ENCODE measurements around the gene KRTAP4-12.
A peak's percentile ranks its signal among the peaks of the same experiment; 100 is the strongest.
"Not testable (repeated sequence)": the region's sequence is repeated elsewhere in the genome, so short reads cannot be mapped to it uniquely, and the experiment has no call there.

KRTAP4-12 gene

DNA sequence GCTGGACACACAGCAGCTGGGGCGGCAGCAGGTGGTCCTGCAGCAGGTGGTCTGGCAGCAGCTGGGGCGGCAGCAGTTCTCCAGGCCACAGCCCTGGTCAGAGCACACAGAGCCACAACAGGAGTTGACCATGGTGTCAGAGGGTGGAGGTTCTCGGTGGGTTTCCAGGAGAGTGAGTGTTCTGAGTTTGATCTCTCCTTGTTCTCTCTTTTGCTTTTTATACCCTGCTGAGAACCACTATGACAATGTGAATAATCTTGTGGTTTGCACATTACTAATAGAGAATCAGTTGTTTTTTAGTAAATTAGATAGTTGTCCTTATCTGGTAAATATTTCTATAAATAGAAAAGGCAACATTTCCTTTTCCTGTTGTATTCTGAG lies at the start of gene KRTAP4-12:
KRTAP4-12 (minus strand) TSS at position 192 of the 381 bp plus-strand sequence; CDS start at position 132, 60 bp downstream.
- DNase-seq = not testable (repeated sequence)

- DNase-seq = no peak
These were observed 47.9 kb upstream of the KRTAP4-12 start for GRCh38 chr17:41171886-41172285.

DNA sequence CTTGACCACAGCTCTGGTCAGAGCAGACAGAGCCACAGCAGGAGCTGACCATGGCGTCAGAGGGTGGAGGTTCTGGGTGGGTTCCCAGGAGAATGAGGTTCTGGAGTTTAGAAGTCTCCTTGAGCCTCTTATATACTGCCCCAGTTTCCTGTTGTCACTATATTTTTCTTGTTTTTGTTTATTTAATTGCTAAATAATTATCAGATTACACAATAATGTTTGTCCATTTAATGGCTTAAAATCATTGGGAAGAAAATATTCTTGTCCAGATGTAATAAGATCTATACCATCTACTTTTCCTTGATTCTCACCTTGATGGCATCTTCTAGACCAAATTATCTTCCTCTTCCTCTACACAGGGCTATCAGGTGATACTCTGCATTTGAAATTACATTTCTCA lies 44.1 kb upstream of the KRTAP4-12 start, which contains the start of gene KRTAP4-3:
KRTAP4-3 (minus strand) TSS at position 101 of the 400 bp plus-strand sequence; CDS start at position 52, 49 bp downstream.
- DNase-seq = no peak

DNA sequence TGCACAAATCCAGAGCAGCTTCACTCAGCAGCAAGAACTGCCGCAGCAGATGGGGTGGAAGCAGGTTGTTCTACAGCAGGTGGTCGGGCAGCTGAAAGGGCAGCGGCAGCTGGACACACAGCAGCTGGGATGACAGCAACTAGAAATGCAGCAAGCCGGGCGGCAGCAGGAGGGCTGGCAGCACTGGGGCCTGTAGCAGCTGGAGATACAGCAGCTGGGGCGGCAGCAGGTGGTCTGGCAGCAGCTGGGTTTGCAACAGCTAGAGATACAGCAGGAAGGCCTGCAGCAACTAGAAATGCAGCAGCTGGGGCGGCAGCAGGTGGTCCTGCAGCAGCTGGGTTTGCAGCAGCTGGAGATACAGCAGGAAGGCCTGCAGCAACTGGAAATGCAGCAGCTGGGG lies 43.6 kb upstream of the KRTAP4-12 start:
- DNase-seq = no peak

DNA sequence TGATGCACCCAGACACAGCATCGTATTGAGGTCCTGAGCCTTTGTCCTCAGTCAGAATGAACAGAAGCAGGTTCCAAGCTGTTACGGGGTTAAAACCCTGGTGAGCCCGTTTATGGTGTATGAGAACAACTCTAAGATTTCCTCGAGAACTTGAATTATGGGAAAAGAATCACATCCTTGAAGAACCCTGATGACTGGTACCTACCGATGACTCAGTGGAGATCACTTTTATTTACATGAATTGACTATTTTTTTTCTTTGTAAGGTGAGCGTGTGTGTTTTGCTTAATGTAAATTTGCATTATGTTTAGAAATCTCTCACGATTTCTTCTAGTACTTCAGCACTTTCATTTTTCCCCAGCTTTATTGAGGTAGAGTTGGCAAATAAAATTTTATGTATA lies 39.8 kb upstream of the KRTAP4-12 start:
- no peak for DNase-seq

GRCh38 chr17:41160648-41161047 lies 36.7 kb upstream of the KRTAP4-12 start, which contains the start of gene KRTAP4-4:
KRTAP4-4 (minus strand) TSS chr17:41160748; CDS start chr17:41160691, 57 bp downstream.
- no peak for DNase-seq

DNA sequence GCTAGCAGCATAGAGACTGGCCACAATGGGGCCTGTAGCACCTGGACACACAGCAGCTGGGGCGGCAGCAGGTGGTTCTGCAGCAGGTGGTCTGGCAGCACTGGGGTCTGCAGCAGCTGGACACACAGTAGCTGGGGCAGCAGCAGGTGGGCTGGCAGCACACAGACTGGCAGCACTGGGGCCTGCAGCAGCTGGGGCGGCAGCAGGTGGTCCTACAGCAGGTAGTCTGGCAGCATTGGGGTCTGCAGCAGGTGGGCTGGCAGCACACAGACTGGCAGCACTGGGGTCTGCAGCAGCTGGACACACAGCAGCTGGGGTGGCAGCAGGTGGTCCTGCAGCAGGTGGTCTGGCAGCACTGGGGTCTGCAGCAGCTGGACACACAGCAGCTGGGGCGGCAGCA lies 36.2 kb upstream of the KRTAP4-12 start:
- not testable (repeated sequence) for DNase-seq

DNA sequence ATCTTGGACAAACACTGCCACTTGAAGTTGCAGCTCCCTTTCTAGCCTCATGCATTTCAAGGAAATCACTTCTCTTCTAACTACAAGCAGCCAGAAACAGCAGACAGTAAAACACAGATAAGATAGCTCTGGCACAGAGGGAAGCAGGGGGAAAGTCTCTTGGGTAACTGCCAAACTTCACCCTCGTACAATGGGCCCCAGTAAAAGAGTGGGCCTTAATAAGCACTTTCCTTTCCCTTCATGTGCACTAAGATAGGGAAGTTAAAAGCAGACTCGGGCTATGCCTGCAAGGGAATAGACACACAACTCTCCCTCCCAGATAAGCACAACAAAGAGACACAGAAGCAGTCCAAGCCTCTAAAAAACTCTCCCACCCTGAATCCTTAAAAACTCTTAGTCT lies 29.9 kb upstream of the KRTAP4-12 start:
- DNase-seq = peak; percentile 2 to 5

- no peak for DNase-seq
These were observed 27.5 kb upstream of the KRTAP4-12 start for GRCh38 chr17:41151525-41151924.

DNA sequence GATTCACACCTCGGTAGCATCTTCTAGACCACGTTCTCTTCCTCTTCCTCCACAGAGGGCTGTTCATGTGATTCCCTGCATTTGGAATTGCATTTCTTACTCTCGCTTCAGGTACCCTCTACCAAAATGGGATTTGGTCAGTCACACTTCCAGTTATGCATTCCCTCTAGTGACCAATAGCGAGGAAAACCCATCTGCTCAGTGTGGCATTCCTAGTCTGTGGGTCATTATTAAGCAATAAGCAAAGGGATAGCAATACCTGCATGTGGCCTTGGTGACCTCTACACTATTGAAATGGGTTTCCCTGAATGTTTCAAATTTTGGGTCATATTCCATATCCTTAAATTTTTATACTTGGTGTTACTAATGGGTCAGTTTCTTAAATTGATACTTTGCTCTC lies 26.0 kb upstream of the KRTAP4-12 start:
- no peak for DNase-seq

GRCh38 chr17:41149652-41149985 lies 25.6 kb upstream of the KRTAP4-12 start, which contains the start of gene KRTAP4-5:
KRTAP4-5 (minus strand) TSS chr17:41149825; CDS start chr17:41149767, 58 bp downstream.
- no peak for DNase-seq

GRCh38 chr17:41148971-41149651 lies 25.1 kb upstream of the KRTAP4-12 start:
- not testable (repeated sequence) for DNase-seq

- DNase-seq = no peak
These were observed 23.7 kb upstream of the KRTAP4-12 start for GRCh38 chr17:41147531-41148204.

DNA sequence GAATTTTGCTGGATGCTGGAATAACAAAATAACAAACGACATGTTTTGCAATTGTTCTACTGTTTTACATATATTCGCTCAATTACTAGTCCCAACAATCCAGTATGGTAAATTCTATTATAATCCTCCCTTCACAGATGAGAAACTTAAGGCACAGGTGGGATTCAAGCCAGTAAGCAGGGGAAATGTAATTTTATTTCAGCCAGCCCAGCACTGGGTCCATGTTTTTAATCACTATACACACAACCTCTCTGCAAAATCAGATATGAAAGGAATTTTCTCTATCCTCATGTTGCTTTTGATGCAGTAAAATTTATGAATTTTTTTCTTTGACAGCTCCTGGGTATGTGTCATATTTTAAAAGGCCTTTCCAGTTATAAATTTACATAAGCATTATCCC lies 21.3 kb upstream of the KRTAP4-12 start:
- no peak for DNase-seq

GRCh38 chr17:41144846-41145245 lies 20.9 kb upstream of the KRTAP4-12 start:
- no peak for DNase-seq

DNA sequence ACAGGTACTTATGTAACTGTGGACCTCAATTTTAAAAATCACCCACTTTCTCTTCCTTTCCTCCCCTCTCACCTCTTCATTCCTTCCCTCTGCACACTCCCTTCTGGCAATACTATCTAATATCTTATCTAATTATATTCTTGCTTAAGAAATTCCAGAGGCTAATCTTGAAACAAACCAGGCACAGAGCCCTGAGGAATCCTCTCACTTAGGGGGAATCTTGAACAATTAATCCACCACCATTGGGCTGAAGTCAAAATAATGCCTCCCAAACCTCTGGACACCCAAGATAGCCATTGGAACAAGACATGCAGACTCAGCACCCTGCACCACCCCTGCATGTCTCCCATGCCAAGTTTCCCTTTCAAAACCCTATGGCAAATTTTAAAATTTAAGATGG lies 17.4 kb upstream of the KRTAP4-12 start:
- DNase-seq = no peak

DNA sequence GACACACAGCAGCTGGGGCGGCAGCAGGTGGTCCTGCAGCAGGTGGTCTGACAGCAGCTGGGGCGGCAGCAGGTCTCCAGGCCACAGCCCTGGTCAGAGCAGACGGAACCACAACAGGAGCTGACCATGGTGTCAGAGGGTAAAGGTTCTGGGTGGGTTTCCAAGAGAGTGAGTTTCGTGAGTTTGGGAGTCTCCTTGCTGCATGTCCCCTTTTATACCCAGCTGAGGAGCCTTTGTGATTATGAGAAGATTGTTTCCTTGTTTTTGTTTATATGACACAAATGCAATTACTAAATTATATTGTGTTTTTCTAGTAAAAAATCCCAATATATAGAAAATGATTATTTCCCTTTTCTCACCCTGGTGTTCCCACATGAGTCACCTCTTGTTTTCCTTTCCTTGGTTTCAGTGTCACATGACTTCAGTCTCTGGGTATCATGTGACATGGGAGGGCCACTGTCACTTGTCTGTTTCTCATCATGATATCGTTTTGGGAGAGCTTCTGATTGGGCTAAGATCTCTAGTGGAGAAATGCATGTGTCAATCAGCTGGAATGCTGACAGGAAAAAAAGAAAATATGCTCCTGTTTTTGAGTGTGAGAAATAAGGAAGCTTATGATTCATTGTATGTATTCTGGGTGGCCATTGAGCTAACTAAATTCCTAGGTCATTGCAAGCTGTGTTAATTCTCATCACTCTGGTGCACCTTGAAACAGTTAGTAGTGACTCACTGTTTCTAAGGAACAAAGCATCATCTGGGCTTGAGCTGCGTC lies 16.6 kb upstream of the KRTAP4-12 start, which contains the start of gene KRTAP4-6:
KRTAP4-6 (minus strand) TSS at position 185 of the 772 bp plus-strand sequence; CDS start at position 128, 57 bp downstream.
- no peak for DNase-seq

- not testable (repeated sequence) for DNase-seq
These were observed 15.9 kb upstream of the KRTAP4-12 start for GRCh38 chr17:41139865-41140264.

GRCh38 chr17:41133880-41134735 lies 10.1 kb upstream of the KRTAP4-12 start:
- DNase-seq = no peak

- DNase-seq = no peak
These were observed 8.0 kb upstream of the KRTAP4-12 start for GRCh38 chr17:41131979-41132378.

GRCh38 chr17:41127371-41127770 lies 3.4 kb upstream of the KRTAP4-12 start:
- no peak for DNase-seq

DNA sequence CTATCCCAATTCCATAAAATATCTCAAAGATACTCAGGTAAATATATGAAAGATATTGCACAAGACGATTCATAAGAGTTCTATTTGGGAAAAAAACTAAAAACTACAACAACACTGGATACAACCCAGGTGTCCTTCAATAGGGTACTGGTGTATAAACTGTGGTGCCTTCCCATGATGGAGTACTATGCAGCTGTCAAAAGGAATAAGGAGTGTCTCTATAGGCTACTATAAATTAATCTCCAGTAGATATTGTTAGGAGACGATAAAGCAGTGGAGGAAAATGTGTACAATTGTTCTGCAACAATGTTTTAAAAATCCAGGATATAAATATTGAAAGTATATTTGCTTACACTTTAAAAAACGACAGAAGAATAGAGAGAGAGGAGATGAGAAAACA lies 2.4 kb upstream of the KRTAP4-12 start:
- DNase-seq = no peak

All from hippocampal formation (tissue), 2 donors.